H9 (cell line): ENCODE results near the gene YLPM1. TPM values are rescaled to one million over a fixed set of nuclear protein-coding genes. Genes with fewer than 3 reads are reported as not detected.
A peak's percentile ranks its signal among the peaks of the same experiment; 100 is the strongest.
"Not testable (repeated sequence)": the region's sequence is repeated elsewhere in the genome, so short reads cannot be mapped to it uniquely, and the experiment has no call there.

ENCODE experiments used
- DNase-seq: peaks from one replicate; pipeline ENCODE4 v3.0.0-alpha.2; 2017
- H2AFZ ChIP-seq: one replicate; pipeline ENCODE4 v1.6.1; 2013; ENCODE audit warnings: mild to moderate bottlenecking, low read length, control low read depth, moderate library complexity
- H2AK5ac ChIP-seq: 2 replicates; pipeline ENCODE4 v1.6.1; 2013; ENCODE audit warnings: low read length, control low read depth, mixed read lengths; ENCODE audit not compliant: insufficient read length
- H2BK120ac ChIP-seq: one replicate; pipeline ENCODE4 v1.6.1; 2013; ENCODE audit warnings: low read depth, mild to moderate bottlenecking, low read length, control low read depth, inconsistent platforms; ENCODE audit not compliant: poor library complexity, severe bottlenecking
- H2BK12ac ChIP-seq: 2 replicates; pipeline ENCODE4 v1.6.1; 2013; ENCODE audit warnings: low read length, control low read depth, mixed read lengths, low read depth; ENCODE audit not compliant: insufficient read length
- H2BK15ac ChIP-seq: 2 replicates; pipeline ENCODE4 v1.6.1; 2013; ENCODE audit warnings: low read depth, low read length, control low read depth
- H2BK20ac ChIP-seq: one replicate; pipeline ENCODE4 v1.6.1; 2013; ENCODE audit warnings: low read depth, mild to moderate bottlenecking, low read length, control low read depth, inconsistent platforms; ENCODE audit not compliant: poor library complexity, severe bottlenecking
- H2BK5ac ChIP-seq: 2 replicates; pipeline ENCODE4 v1.6.1; 2013; ENCODE audit warnings: low read length, control low read depth, mixed read lengths; ENCODE audit not compliant: insufficient read length
- H3K14ac ChIP-seq: 2 replicates; pipeline ENCODE4 v1.6.1; 2013; ENCODE audit warnings: low read length, control low read depth; ENCODE audit not compliant: insufficient read depth
- H3K18ac ChIP-seq: 2 replicates; pipeline ENCODE4 v1.6.1; 2013; ENCODE audit warnings: low read depth, mild to moderate bottlenecking, mixed read lengths, low read length, control low read depth; ENCODE audit not compliant: insufficient read length
- H3K23ac ChIP-seq: 2 replicates; pipeline ENCODE4 v1.6.1; 2013; ENCODE audit warnings: low read length, control low read depth, mixed read lengths, low read depth; ENCODE audit not compliant: insufficient read length
- H3K23me2 ChIP-seq: 2 replicates; pipeline ENCODE4 v1.6.1; 2013; ENCODE audit warnings: low read depth, mild to moderate bottlenecking, mixed read lengths, low read length, control low read depth; ENCODE audit not compliant: insufficient read length, poor library complexity, severe bottlenecking
- H3K27ac ChIP-seq: 2 replicates; pipeline ENCODE4 v1.5.1; 2013; ENCODE audit warnings: low read length, control low read depth, mixed read lengths, low read depth; ENCODE audit not compliant: insufficient read length
- H3K27me3 ChIP-seq: 2 replicates; pipeline ENCODE4 v1.6.1; 2013; ENCODE audit warnings: low read length, control low read depth, inconsistent platforms; ENCODE audit not compliant: insufficient read depth
- H3K4ac ChIP-seq: 2 replicates; pipeline ENCODE4 v1.6.1; 2013; ENCODE audit warnings: low read depth, mild to moderate bottlenecking, control low read depth, inconsistent platforms, low read length, moderate library complexity
- H3K4me1 ChIP-seq: 2 replicates; pipeline ENCODE4 v1.6.1; 2013; ENCODE audit warnings: low read length, control low read depth, inconsistent platforms; ENCODE audit not compliant: insufficient read depth
- H3K4me2 ChIP-seq: 2 replicates; pipeline ENCODE4 v1.6.1; 2013; ENCODE audit warnings: low read length, control low read depth, mixed read lengths; ENCODE audit not compliant: insufficient read length, insufficient read depth
- H3K56ac ChIP-seq: 2 replicates; pipeline ENCODE4 v1.6.1; 2013; ENCODE audit warnings: low read depth, mild to moderate bottlenecking, mixed read lengths, low read length, control low read depth; ENCODE audit not compliant: insufficient read length
- H3K79me1 ChIP-seq: 2 replicates; pipeline ENCODE4 v1.6.1; 2013; ENCODE audit warnings: low read depth, mild to moderate bottlenecking, moderate library complexity, low read length, control low read depth, inconsistent platforms; ENCODE audit not compliant: insufficient read depth, poor library complexity, severe bottlenecking
- H3K79me2 ChIP-seq: 2 replicates; pipeline ENCODE4 v1.6.1; 2013; ENCODE audit warnings: low read length, control low read depth, inconsistent platforms; ENCODE audit not compliant: insufficient read depth
- H3K9ac ChIP-seq: 2 replicates; pipeline ENCODE4 v1.6.1; 2013; ENCODE audit warnings: low read length, control low read depth, mixed read lengths; ENCODE audit not compliant: insufficient read length; ENCODE audit errors: extremely low read depth
- H3K9me3 ChIP-seq: one replicate; pipeline ENCODE4 v1.6.1; 2013; ENCODE audit warnings: low read depth, low read length, inconsistent platforms; ENCODE audit not compliant: control insufficient read depth
- H3T11ph ChIP-seq: one replicate; pipeline ENCODE4 v1.6.1; 2013; ENCODE audit warnings: mild to moderate bottlenecking, low read length, control low read depth, inconsistent platforms
- H4K20me1 ChIP-seq: one replicate; pipeline ENCODE4 v1.6.1; 2013; ENCODE audit not compliant: control insufficient read depth, insufficient read length, insufficient read depth
- H4K5ac ChIP-seq: 2 replicates; pipeline ENCODE4 v1.6.1; 2013; ENCODE audit warnings: low read depth, mild to moderate bottlenecking, mixed read lengths, low read length, control low read depth; ENCODE audit not compliant: insufficient read length
- H4K8ac ChIP-seq: replicated peaks from 2 replicates; pipeline ENCODE4 v1.6.1; 2013; ENCODE audit warnings: low read length, control low read depth, mixed read lengths, low read depth; ENCODE audit not compliant: insufficient read length
- H4K91ac ChIP-seq: 2 replicates; pipeline ENCODE4 v1.6.1; 2013; ENCODE audit warnings: low read depth, mild to moderate bottlenecking, moderate library complexity, mixed read lengths, low read length, control low read depth; ENCODE audit not compliant: insufficient read length
- H3K27ac Mint-ChIP-seq, 3 experiments: 2 replicates in 2 of 3; 3 replicates in 1 of 3; pipeline ENCODE4 v1.8.0; 2020 to 2021; ENCODE audit warnings: mixed read lengths in 3 of 3, mild to moderate bottlenecking in 1 of 3, moderate library complexity in 1 of 3
- H3K27me3 Mint-ChIP-seq: 2 replicates; pipeline ENCODE4 v1.8.0; 2021; ENCODE audit warnings: low read depth, mild to moderate bottlenecking, moderate library complexity, mixed read lengths
- H3K36me3 Mint-ChIP-seq, 3 experiments: 2 replicates in 2 of 3; 3 replicates in 1 of 3; pipeline ENCODE4 v1.8.0; 2020 to 2021; ENCODE audit warnings: low read depth in 3 of 3, mixed read lengths in 3 of 3; ENCODE audit not compliant: insufficient read depth in 1 of 3
- H3K4me1 Mint-ChIP-seq, 2 experiments: 2 replicates each; pipeline ENCODE4 v1.8.0; 2020; ENCODE audit warnings: mixed read lengths in 2 of 2
- H3K4me3 Mint-ChIP-seq, 2 experiments: 2 replicates in 1 of 2; 3 replicates in 1 of 2; pipeline ENCODE4 v1.8.0; 2020 to 2021; ENCODE audit warnings: mild to moderate bottlenecking in 2 of 2, mixed read lengths in 2 of 2, moderate library complexity in 1 of 2
- H3K9me3 Mint-ChIP-seq, 2 experiments: 2 replicates in 1 of 2; 3 replicates in 1 of 2; pipeline ENCODE4 v1.8.0; 2020; ENCODE audit warnings: mild to moderate bottlenecking in 2 of 2, mixed read lengths in 2 of 2, moderate library complexity in 1 of 2
- WGBS: extraction: QIAGEN DNeasy Blood & Tissue Kit; methylation state at CpG from one replicate; pipeline ENCODE4 v1.1.7; 2013; ENCODE audit warnings: missing lambda C conversion rate, low lambda C conversion rate, mixed read lengths; ENCODE audit not compliant: insufficient read length; ENCODE audit errors: extremely low coverage; 5-methylcytosine and 5-hydroxymethylcytosine counted together
- total RNA-seq: library from RNA; stranded (reverse); gene quantifications from 2 replicates; pipeline ENCODE4 v1.2.1, GENCODE V29; 2021
- TF ChIP-seq, protein P1 (sequence below): fragments of 200-600 bp; sonication (generic); conservative IDR thresholded peaks from 3 replicates; pipeline ENCODE4 v1.8.0; 2021; ENCODE audit warnings: antibody characterized with exemption, mild to moderate bottlenecking

The YLPM1 gene
- total RNA-seq, 1 experiment from 2014 or later = 82.2 TPM

DNA sequence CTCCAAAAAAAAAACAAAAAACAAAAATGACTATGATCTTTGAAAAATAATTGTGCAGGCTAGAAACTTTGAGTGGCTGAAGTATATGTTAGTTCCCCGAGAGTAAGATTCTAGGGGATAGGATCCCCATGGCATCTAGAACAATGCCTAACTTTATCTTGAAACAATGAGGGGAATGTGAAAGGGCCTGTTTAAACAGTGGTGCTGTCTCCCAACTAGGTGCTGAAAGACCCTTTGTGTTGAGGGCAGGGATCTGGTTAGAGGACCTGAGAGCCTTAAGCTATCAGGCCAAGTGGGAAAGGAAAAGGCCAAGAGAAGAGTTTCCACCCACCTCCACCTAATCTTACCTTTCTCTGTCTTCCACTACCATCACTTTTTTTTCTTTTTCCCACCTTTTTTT is 6.8 kb upstream of the YLPM1 start:
- H2BK120ac ChIP-seq = no peak overlapping the region
- H3K4ac ChIP-seq = no peak overlapping the region
- no peaks in the 10 kb centered on the region for H3K23me2 ChIP-seq
- H2BK15ac ChIP-seq = no peak overlapping the region
- DNase-seq = no peak
- H3K79me2 ChIP-seq = no peaks in the 10 kb centered on the region
- Mint-ChIP-seq H3K4me3 (no peak overlapping the region; a peak in 1 of 5 replicates), H3K36me3 (peaks cover 2 to 17% (median 6%) of the 10 kb centered on the region in 3 experiments; a peak in 6 of 7 replicates), H3K9me3 (peaks cover 17 to 21% of the 10 kb centered on the region in 2 experiments), H3K4me1 (no peaks in the 10 kb centered on the region), H3K27me3 (peaks cover 2% of the 10 kb centered on the region), H3K27ac (no peak overlapping the region; a peak in 1 of 7 replicates)
- no peaks in the 10 kb centered on the region for H3K79me1 ChIP-seq
- H4K20me1 ChIP-seq = no peaks in the 10 kb centered on the region
- no peak overlapping the region for H4K8ac ChIP-seq
- H3K27ac ChIP-seq = no peak overlapping the region
- no CpG with 5 or more reads among the region's 1 CpG for whole genome bisulfite sequencing
- no peak overlapping the region for H4K91ac ChIP-seq
- no peak overlapping the region for H2BK5ac ChIP-seq
- no peak overlapping the region for H3K9ac ChIP-seq
- no peaks in the 10 kb centered on the region for H3K27me3 ChIP-seq
- no peak overlapping the region for H2BK20ac ChIP-seq
- no peak overlapping the region for H4K5ac ChIP-seq
- H3K18ac ChIP-seq = no peak overlapping the region
- no peak overlapping the region for H3K23ac ChIP-seq
- TF ChIP-seq, protein P1, sequence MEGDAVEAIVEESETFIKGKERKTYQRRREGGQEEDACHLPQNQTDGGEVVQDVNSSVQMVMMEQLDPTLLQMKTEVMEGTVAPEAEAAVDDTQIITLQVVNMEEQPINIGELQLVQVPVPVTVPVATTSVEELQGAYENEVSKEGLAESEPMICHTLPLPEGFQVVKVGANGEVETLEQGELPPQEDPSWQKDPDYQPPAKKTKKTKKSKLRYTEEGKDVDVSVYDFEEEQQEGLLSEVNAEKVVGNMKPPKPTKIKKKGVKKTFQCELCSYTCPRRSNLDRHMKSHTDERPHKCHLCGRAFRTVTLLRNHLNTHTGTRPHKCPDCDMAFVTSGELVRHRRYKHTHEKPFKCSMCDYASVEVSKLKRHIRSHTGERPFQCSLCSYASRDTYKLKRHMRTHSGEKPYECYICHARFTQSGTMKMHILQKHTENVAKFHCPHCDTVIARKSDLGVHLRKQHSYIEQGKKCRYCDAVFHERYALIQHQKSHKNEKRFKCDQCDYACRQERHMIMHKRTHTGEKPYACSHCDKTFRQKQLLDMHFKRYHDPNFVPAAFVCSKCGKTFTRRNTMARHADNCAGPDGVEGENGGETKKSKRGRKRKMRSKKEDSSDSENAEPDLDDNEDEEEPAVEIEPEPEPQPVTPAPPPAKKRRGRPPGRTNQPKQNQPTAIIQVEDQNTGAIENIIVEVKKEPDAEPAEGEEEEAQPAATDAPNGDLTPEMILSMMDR = no peak
- H3K4me1 ChIP-seq = no peaks in the 10 kb centered on the region
- no peaks in the 10 kb centered on the region for H3K9me3 ChIP-seq
- H2AK5ac ChIP-seq = no peak overlapping the region
- H3K14ac ChIP-seq = no peak overlapping the region
- no peak overlapping the region for H3K4me2 ChIP-seq
- H3K56ac ChIP-seq = no peak overlapping the region
- no peak overlapping the region for H3T11ph ChIP-seq
- no peak overlapping the region for H2BK12ac ChIP-seq
- H2AFZ ChIP-seq = no peak overlapping the region

DNA sequence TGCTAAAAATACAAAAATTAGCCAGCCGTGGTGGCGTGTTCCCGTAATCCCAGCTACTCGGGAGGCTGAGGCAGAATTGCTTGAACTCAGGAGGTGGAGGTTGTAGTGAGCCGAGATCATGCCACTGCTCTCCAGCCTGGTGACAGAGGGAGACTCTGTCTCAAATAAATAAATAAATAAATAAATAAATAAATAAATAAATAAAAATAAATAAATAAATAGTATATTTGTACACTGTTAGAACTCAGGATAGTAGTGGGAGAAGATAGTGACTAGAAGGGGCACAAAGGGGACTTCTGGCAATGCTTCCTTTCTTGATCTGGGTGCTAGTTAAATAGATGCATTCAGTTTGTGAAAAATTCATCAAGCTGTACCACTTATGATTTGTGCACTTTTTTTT is 4.6 kb upstream of the YLPM1 start:
- not testable (repeated sequence) for H2BK12ac ChIP-seq, H3K9me3 Mint-ChIP-seq, H3K4me3 Mint-ChIP-seq, H3K23me2 ChIP-seq, H4K8ac ChIP-seq, H2BK5ac ChIP-seq, H3K79me1 ChIP-seq, H3K56ac ChIP-seq, H3K9me3 ChIP-seq, H2AFZ ChIP-seq, H3K27me3 Mint-ChIP-seq, H3K4me2 ChIP-seq, H3K18ac ChIP-seq, H4K20me1 ChIP-seq, H3K27me3 ChIP-seq, H4K5ac ChIP-seq, H3K27ac ChIP-seq, H2BK20ac ChIP-seq, H3T11ph ChIP-seq, DNase-seq, H3K4me1 ChIP-seq, H2AK5ac ChIP-seq, H3K79me2 ChIP-seq, H3K4ac ChIP-seq, H3K23ac ChIP-seq, H3K9ac ChIP-seq, H3K4me1 Mint-ChIP-seq, H3K36me3 Mint-ChIP-seq, H3K14ac ChIP-seq, H4K91ac ChIP-seq, H2BK120ac ChIP-seq, H2BK15ac ChIP-seq
- H3K27ac Mint-ChIP-seq = peak overlapping the region in 1 of 3 experiments; percentile 63; a peak in 1 of 7 replicates
- WGBS = no CpG with 5 or more reads among the region's 5 CpGs
